BLaER1 treated with 17β-estradiol and CSF1 and Interleukin-3, amounts not matched to agents 10 nM and 100 nM (cell line): ENCODE measurements around the gene NHERF1.

Source experiments
- H3K27ac ChIP-seq, 11 experiments: shearing (Covaris generic); formaldehyde crosslinking; 2 replicates each; pipeline ENCODE4 v1.8.1; 2022
- H3K27me3 ChIP-seq, 11 experiments: shearing (Covaris generic); formaldehyde crosslinking; 2 replicates each; pipeline ENCODE4 v1.8.1; 2022
- H3K36me3 ChIP-seq, 11 experiments: shearing (Covaris generic); formaldehyde crosslinking; 2 replicates each; pipeline ENCODE4 v1.8.1; 2022
- H3K4me1 ChIP-seq, 10 experiments: shearing (Covaris generic); formaldehyde crosslinking; 2 replicates each; pipeline ENCODE4 v1.8.1; 2022
- H3K4me2 ChIP-seq, 11 experiments: shearing (Covaris generic); formaldehyde crosslinking; 2 replicates each; pipeline ENCODE4 v1.8.1; 2022
- H3K4me3 ChIP-seq, 10 experiments: shearing (Covaris generic); formaldehyde crosslinking; 2 replicates each; pipeline ENCODE4 v1.8.1; 2022
- H3K9ac ChIP-seq, 11 experiments: shearing (Covaris generic); formaldehyde crosslinking; 2 replicates each; pipeline ENCODE4 v1.8.1; 2022
- H3K9me3 ChIP-seq, 11 experiments: shearing (Covaris generic); formaldehyde crosslinking; replicated peaks in 1 of 11; 2 replicates each; pipeline ENCODE4 v1.8.1; 2022
- H4K20me1 ChIP-seq, 11 experiments: shearing (Covaris generic); formaldehyde crosslinking; 2 replicates each; pipeline ENCODE4 v1.8.1; 2022
- Cebpa-rat ChIP-seq, 11 experiments: shearing (Covaris generic); IDR thresholded peaks; 2 replicates each; pipeline ENCODE4 v1.8.1; 2022

Gene NHERF1

GRCh38 chr17:74748529-74749278 lies at the start of gene NHERF1:
Gene NHERF1 (plus strand): TSS chr17:74748628. CDS start chr17:74748847, 219 bp downstream.
- H3K27me3 ChIP-seq = peaks cover 0 to 51% (median 32%) of the 10 kb centered on the region in 11 experiments; a peak in 13 of 22 replicates
- H3K9me3 ChIP-seq = no peaks in the 10 kb centered on the region
- H3K27ac ChIP-seq = peak within 1 kb of the TSS; percentile 75 to 96 (median 86)
- H3K4me3 ChIP-seq = peak within 1 kb of the TSS; percentile 87 to 100 (median 90)
- peaks cover 0 to 66% (median 23%) of the 10 kb centered on the region in 11 experiments; a peak in 14 of 22 replicates for H3K36me3 ChIP-seq
- H3K4me2 ChIP-seq = peak within 1 kb of the TSS; percentile 94 to 100 (median 99)
- no peak for TF ChIP-seq Cebpa-rat (IDR thresholded peaks at IDR 0.05)
- peaks cover 70 to 85% (median 82%) of the 10 kb centered on the region in 10 experiments for H3K4me1 ChIP-seq
- peaks cover 51 to 67% (median 52%) of the 10 kb centered on the region in 11 experiments for H4K20me1 ChIP-seq
- peak within 1 kb of the TSS; percentile 88 to 98 (median 93) for H3K9ac ChIP-seq

- H3K27ac ChIP-seq = no peak overlapping the region
- H3K9ac ChIP-seq = no peak overlapping the region
- peaks cover 0 to 73% (median 0%) of the 10 kb centered on the region in 11 experiments; a peak in 6 of 22 replicates for H3K36me3 ChIP-seq
- no peak for TF ChIP-seq Cebpa-rat (IDR thresholded peaks at IDR 0.05)
- H3K4me3 ChIP-seq = no peak overlapping the region
- H3K4me1 ChIP-seq = peaks cover 5 to 69% (median 23%) of the 10 kb centered on the region in 10 experiments; a peak in 19 of 20 replicates
- peaks cover 0 to 21% (median 0%) of the 10 kb centered on the region in 11 experiments; a peak in 2 of 22 replicates for H4K20me1 ChIP-seq
- H3K27me3 ChIP-seq = no peaks in the 10 kb centered on the region
- no peak overlapping the region for H3K4me2 ChIP-seq
- peaks cover 0 to 3% (median 0%) of the 10 kb centered on the region in 11 experiments; a peak in 6 of 22 replicates for H3K9me3 ChIP-seq
Observed at GRCh38 chr17:74699236-74699635, 49.2 kb upstream of the NHERF1 start.

- Histone ChIP-seq H3K9ac (no peak overlapping the region; a peak in 1 of 22 replicates), H3K4me1 (peaks cover 5 to 40% (median 12%) of the 10 kb centered on the region in 10 experiments; a peak in 19 of 20 replicates), H3K36me3 (peaks cover 0 to 68% (median 0%) of the 10 kb centered on the region in 11 experiments; a peak in 6 of 22 replicates), H3K4me2 (peak overlapping the region in 5 of 11 experiments; percentile 0 to 61 (median 25); a peak in 6 of 22 replicates), H4K20me1 (peaks cover 0 to 52% (median 0%) of the 10 kb centered on the region in 11 experiments; a peak in 2 of 22 replicates), H3K9me3 (no peaks in the 10 kb centered on the region), H3K4me3 (no peak overlapping the region), H3K27me3 (no peaks in the 10 kb centered on the region), H3K27ac (no peak overlapping the region)
- TF ChIP-seq Cebpa-rat (IDR thresholded peaks at IDR 0.05) = no peak
Observed at GRCh38 chr17:74702116-74702871, 46.1 kb upstream of the NHERF1 start.

DNA sequence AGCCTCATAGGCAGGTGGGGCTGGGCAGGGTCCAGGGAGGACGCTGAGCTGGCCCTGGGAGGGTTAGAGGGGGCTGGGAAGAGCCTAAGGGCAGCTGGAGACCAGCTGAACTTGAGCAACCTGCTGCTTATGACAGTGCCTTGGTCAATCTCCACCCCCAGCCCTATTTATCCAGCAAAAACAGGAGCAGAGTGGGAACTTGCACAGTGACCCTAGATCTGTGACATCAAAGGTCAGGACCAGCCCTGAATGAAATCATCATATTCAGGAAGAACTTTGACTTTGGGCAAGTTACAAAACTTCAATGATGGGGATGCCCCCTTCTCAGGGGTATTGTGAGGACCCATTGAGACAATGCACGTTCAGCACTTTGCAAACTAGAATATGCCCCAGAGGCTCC lies 45.1 kb upstream of the NHERF1 start:
- TF ChIP-seq Cebpa-rat (IDR thresholded peaks at IDR 0.05) = no peak
- Histone ChIP-seq H3K27ac (no peak overlapping the region), H3K4me2 (peak overlapping the region in 1 of 11 experiments; percentile 61; a peak in 3 of 22 replicates), H4K20me1 (peaks cover 0 to 62% (median 0%) of the 10 kb centered on the region in 11 experiments; a peak in 2 of 22 replicates), H3K27me3 (no peaks in the 10 kb centered on the region), H3K36me3 (peaks cover 0 to 65% (median 0%) of the 10 kb centered on the region in 11 experiments; a peak in 6 of 22 replicates), H3K4me1 (peaks cover 0 to 37% (median 3%) of the 10 kb centered on the region in 10 experiments; a peak in 11 of 20 replicates), H3K4me3 (no peak overlapping the region), H3K9me3 (no peaks in the 10 kb centered on the region), H3K9ac (no peak overlapping the region)

GRCh38 chr17:74704544-74704943 lies 43.9 kb upstream of the NHERF1 start:
- Histone ChIP-seq H3K4me2 (no peak overlapping the region), H3K27ac (no peak overlapping the region), H4K20me1 (peaks cover 0 to 75% (median 0%) of the 10 kb centered on the region in 11 experiments; a peak in 2 of 22 replicates), H3K4me1 (peaks cover 0 to 45% (median 3%) of the 10 kb centered on the region in 10 experiments; a peak in 9 of 20 replicates), H3K9me3 (no peaks in the 10 kb centered on the region), H3K27me3 (no peaks in the 10 kb centered on the region), H3K9ac (no peak overlapping the region), H3K36me3 (peaks cover 0 to 65% (median 0%) of the 10 kb centered on the region in 11 experiments; a peak in 6 of 22 replicates), H3K4me3 (no peak overlapping the region)
- no peak for TF ChIP-seq Cebpa-rat (IDR thresholded peaks at IDR 0.05)

GRCh38 chr17:74711058-74711824 lies 37.2 kb upstream of the NHERF1 start:
- H4K20me1 ChIP-seq = peaks cover 0 to 35% (median 0%) of the 10 kb centered on the region in 11 experiments; a peak in 2 of 22 replicates
- peaks cover 10 to 78% (median 36%) of the 10 kb centered on the region in 10 experiments for H3K4me1 ChIP-seq
- peak overlapping the region in 3 of 10 experiments; percentile 22 to 59 (median 58); a peak in 5 of 20 replicates for H3K4me3 ChIP-seq
- H3K27me3 ChIP-seq = no peaks in the 10 kb centered on the region
- peaks cover 0 to 11% (median 0%) of the 10 kb centered on the region in 11 experiments; a peak in 2 of 22 replicates for H3K36me3 ChIP-seq
- H3K27ac ChIP-seq = no peak overlapping the region; a peak in 1 of 22 replicates
- peak overlapping the region in 5 of 11 experiments; percentile 50 to 96 (median 93); a peak in 10 of 22 replicates for H3K4me2 ChIP-seq
- TF ChIP-seq Cebpa-rat (IDR thresholded peaks at IDR 0.05) = no peak
- H3K9me3 ChIP-seq = no peaks in the 10 kb centered on the region
- H3K9ac ChIP-seq = peak overlapping the region in 3 of 11 experiments; percentile 4 to 78 (median 71); a peak in 4 of 22 replicates

- no peaks in the 10 kb centered on the region for H3K9me3 ChIP-seq
- TF ChIP-seq Cebpa-rat (IDR thresholded peaks at IDR 0.05) = no peak
- peak overlapping the region in 9 of 11 experiments; percentile 42 to 80 (median 58); a peak in 16 of 22 replicates for H3K27ac ChIP-seq
- peaks cover 10 to 76% (median 36%) of the 10 kb centered on the region in 10 experiments for H3K4me1 ChIP-seq
- H3K27me3 ChIP-seq = no peaks in the 10 kb centered on the region
- peaks cover 0 to 24% (median 0%) of the 10 kb centered on the region in 11 experiments; a peak in 2 of 22 replicates for H4K20me1 ChIP-seq
- H3K36me3 ChIP-seq = peaks cover 0 to 3% (median 0%) of the 10 kb centered on the region in 11 experiments; a peak in 1 of 22 replicates
- peak overlapping the region; percentile 32 to 96 (median 82) for H3K4me2 ChIP-seq
- H3K9ac ChIP-seq = peak overlapping the region in 8 of 11 experiments; percentile 14 to 78 (median 65); a peak in 14 of 22 replicates
- peak overlapping the region in 6 of 10 experiments; percentile 44 to 64 (median 58); a peak in 12 of 20 replicates for H3K4me3 ChIP-seq
Observed at GRCh38 chr17:74712301-74712700, 36.1 kb upstream of the NHERF1 start.
